Skeletal muscle tissue (tissue), 4 donors: ENCODE results near the gene ATP8B4. TPM values are rescaled to one million over a fixed set of nuclear protein-coding genes. Genes with fewer than 3 reads are reported as not detected.
"Not testable (repeated sequence)": the region's sequence is repeated elsewhere in the genome, so short reads cannot be mapped to it uniquely, and the experiment has no call there.

Source experiments
- H3K27ac ChIP-seq: one replicate; pipeline ENCODE4 v1.7.0; 2013; ENCODE audit warnings: mild to moderate bottlenecking, low read depth, low read length, inconsistent platforms
- H3K27me3 ChIP-seq, 3 donors: one replicate each; pipeline ENCODE4 v1.7.0; 2013; ENCODE audit warnings: low read length in 3 of 3; ENCODE audit not compliant: control insufficient read depth in 3 of 3, insufficient read depth in 3 of 3
- H3K36me3 ChIP-seq, 3 donors: one replicate each; pipeline ENCODE4 v1.7.0; 2013; ENCODE audit warnings: low read length in 3 of 3; ENCODE audit not compliant: control insufficient read depth in 3 of 3, insufficient read depth in 3 of 3
- H3K4me1 ChIP-seq, 3 donors: one replicate each; pipeline ENCODE4 v1.7.0; 2013; ENCODE audit warnings: low read length in 3 of 3, mild to moderate bottlenecking in 3 of 3; ENCODE audit not compliant: control insufficient read depth in 3 of 3, insufficient read depth in 3 of 3
- H3K4me3 ChIP-seq, 3 donors: one replicate each; pipeline ENCODE4 v1.7.0; 2013; ENCODE audit warnings: low read length in 3 of 3
- H3K9ac ChIP-seq, 3 donors: one replicate each; pipeline ENCODE4 v1.7.0; 2013; ENCODE audit warnings: low read length in 3 of 3, mild to moderate bottlenecking in 3 of 3, moderate library complexity in 2 of 3, low read depth in 1 of 3
- H3K9me3 ChIP-seq, 3 donors: one replicate each; pipeline ENCODE4 v1.7.0; 2013; ENCODE audit warnings: low read length in 3 of 3; ENCODE audit not compliant: control insufficient read depth in 3 of 3
- total RNA-seq: library from RNA; depleted of rRNA; stranded (reverse); fragments of >200 nt; gene quantifications from one replicate; pipeline ENCODE4 v1.2.3, GENCODE V29; 2014
- donor health status: Osteomylitis.

ATP8B4 gene, protein sequence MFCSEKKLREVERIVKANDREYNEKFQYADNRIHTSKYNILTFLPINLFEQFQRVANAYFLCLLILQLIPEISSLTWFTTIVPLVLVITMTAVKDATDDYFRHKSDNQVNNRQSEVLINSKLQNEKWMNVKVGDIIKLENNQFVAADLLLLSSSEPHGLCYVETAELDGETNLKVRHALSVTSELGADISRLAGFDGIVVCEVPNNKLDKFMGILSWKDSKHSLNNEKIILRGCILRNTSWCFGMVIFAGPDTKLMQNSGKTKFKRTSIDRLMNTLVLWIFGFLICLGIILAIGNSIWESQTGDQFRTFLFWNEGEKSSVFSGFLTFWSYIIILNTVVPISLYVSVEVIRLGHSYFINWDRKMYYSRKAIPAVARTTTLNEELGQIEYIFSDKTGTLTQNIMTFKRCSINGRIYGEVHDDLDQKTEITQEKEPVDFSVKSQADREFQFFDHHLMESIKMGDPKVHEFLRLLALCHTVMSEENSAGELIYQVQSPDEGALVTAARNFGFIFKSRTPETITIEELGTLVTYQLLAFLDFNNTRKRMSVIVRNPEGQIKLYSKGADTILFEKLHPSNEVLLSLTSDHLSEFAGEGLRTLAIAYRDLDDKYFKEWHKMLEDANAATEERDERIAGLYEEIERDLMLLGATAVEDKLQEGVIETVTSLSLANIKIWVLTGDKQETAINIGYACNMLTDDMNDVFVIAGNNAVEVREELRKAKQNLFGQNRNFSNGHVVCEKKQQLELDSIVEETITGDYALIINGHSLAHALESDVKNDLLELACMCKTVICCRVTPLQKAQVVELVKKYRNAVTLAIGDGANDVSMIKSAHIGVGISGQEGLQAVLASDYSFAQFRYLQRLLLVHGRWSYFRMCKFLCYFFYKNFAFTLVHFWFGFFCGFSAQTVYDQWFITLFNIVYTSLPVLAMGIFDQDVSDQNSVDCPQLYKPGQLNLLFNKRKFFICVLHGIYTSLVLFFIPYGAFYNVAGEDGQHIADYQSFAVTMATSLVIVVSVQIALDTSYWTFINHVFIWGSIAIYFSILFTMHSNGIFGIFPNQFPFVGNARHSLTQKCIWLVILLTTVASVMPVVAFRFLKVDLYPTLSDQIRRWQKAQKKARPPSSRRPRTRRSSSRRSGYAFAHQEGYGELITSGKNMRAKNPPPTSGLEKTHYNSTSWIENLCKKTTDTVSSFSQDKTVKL
- total RNA-seq = 15.1 TPM

DNA sequence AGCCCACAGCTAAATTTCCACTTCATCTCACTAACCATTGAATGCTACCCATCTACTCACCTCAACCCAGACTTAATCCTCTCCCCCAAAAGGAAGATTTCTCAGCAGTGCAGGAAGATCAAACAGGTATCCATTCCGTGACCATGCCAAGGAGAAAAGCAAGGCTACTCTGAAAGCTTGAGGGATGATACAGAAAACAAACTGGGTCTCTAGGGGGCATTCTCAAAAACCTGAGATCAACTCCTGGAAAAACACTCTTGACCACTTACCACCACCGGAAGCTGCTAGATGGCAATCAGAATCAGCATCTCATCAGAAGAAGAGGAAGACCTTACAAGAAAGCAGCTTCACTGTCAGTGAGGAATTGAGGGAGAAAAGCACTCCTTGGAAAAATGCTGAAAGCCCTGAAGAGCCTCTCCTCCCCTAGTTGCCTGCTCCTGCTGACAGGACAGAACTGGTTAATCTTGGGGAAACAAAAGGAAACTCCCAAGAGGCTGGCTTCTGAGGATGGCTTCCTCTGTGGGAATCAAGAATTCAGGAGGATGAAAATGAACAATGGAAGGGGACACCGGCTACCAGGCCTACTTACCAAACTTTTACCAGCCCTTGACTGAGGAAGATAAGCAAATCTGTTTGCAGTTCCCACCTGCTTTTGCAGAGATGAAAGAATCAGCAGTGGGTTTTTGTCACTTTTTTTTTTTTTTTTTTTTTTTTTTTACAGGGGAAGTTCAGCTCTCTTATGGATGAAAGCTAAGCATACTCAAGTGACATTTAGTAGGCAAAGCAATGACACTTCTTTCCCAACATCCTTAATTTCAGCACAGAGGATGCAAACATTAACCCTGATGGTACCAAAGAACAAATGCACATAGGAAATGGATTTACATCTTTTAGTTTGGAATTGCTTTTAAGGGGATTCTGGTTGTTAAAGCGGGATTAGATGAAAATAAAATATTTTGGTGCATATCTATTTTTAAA lies at the start of gene ATP8B4:
Gene ATP8B4, minus strand, starts transcription at position 171 of the 978 bp plus-strand sequence. CDS start 12,267 bp downstream, outside the sequence.
- H3K27ac ChIP-seq = no peak within 1 kb of the TSS
- H3K36me3 ChIP-seq = no peaks in the 10 kb centered on the region
- no peaks in the 10 kb centered on the region for H3K27me3 ChIP-seq
- H3K9ac ChIP-seq = no peak within 1 kb of the TSS
- no peak within 1 kb of the TSS for H3K4me3 ChIP-seq
- no peaks in the 10 kb centered on the region for H3K4me1 ChIP-seq
- H3K9me3 ChIP-seq = no peaks in the 10 kb centered on the region

DNA sequence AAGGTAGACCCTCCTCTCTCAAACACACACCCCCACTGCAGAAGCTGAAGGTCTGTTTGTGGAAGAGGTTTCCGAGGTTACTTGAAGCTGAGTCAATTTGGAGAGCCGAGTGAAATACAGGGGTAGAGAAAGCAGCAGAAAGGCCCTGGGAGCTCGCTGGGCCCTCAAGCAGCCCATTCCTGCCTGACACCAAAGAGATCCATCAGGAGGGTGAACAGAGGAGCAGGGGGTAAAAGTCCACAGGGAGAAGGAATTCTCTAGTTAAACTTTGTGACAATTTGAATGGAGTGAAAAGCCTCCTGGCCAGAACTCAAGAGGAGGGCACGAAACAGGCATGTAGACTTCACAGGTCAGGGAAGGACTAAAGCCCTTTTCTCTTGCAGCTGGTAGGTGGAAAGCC lies 49.3 kb upstream of the ATP8B4 start:
- H3K27ac ChIP-seq = no peak overlapping the region
- peaks cover 0 to 2% (median 0%) of the 10 kb centered on the region in 3 donors for H3K27me3 ChIP-seq
- no peak overlapping the region for H3K9ac ChIP-seq
- no peaks in the 10 kb centered on the region for H3K36me3 ChIP-seq
- H3K4me1 ChIP-seq = no peaks in the 10 kb centered on the region
- no peak overlapping the region for H3K4me3 ChIP-seq
- H3K9me3 ChIP-seq = no peaks in the 10 kb centered on the region

DNA sequence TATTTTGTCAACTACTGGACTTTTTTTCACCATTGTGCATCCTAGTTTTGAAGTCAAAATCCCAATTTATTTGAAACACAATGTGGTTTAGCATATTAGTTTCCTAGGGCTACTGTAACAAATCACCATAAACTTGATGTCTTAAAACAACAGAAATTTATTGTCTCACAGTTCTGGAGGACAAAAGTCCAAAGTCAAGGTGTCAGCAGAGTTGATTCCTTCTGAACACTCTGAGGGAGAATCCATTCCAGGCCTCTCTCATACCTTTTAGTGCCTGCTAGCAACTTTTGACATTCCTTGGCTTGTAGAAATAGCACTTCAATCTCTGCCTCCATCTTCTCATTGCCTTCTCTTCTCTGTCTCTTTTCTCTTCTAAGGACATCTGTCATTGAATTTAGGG lies 48.1 kb upstream of the ATP8B4 start:
- Histone ChIP-seq H3K36me3 (no peaks in the 10 kb centered on the region), H3K27ac (no peak overlapping the region), H3K4me1 (no peaks in the 10 kb centered on the region), H3K4me3 (no peak overlapping the region), H3K27me3 (peaks cover 0 to 3% (median 0%) of the 10 kb centered on the region in 3 donors), H3K9ac (no peak overlapping the region), H3K9me3 (no peaks in the 10 kb centered on the region)

DNA sequence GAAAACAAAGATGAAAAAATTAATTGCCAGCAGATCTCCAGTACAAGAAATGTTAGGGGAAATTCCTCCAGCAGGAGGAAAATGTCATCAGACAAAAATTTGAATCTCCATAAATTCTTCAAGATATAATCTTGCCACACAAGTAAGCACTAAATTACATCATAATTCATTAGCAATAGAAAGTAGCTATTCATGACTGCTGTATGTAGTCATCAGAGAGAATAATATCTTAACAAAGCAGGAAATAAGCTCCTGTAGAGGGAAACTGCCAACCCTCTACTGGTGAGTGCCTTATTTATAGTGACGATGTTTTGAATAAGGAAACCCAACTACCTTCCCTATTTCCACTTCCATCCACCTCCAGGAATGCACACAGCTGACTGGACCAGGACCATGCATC lies 47.2 kb upstream of the ATP8B4 start:
- Histone ChIP-seq H3K27ac (no peak overlapping the region), H3K36me3 (no peaks in the 10 kb centered on the region), H3K4me1 (no peaks in the 10 kb centered on the region), H3K9ac (no peak overlapping the region), H3K9me3 (no peaks in the 10 kb centered on the region), H3K27me3 (peaks cover 0 to 3% (median 0%) of the 10 kb centered on the region in 3 donors), H3K4me3 (no peak overlapping the region)

DNA sequence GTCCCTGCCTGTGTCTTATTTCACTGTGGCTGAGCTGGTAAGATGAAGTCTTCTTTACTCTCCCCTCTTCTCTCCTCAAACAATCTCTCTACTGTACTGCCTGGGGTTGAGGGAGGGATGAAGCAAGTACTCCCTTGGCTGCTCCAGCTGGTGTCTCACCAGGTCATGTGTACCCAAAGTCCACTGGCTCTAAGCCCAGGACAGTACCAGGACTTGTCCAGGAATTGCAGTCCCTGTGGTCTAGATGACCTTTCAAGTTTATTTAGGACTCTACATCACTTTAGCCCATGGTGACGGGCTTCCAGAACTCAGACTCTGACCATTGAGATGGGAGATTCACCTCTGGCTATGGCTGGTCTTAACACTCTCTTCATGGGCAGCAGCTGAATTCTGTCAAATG lies 45.4 kb upstream of the ATP8B4 start:
- Histone ChIP-seq H3K36me3 (no peaks in the 10 kb centered on the region), H3K27ac (no peak overlapping the region), H3K4me3 (no peak overlapping the region), H3K27me3 (peaks cover 0 to 3% (median 0%) of the 10 kb centered on the region in 3 donors), H3K9ac (no peak overlapping the region), H3K4me1 (no peaks in the 10 kb centered on the region), H3K9me3 (no peaks in the 10 kb centered on the region)

DNA sequence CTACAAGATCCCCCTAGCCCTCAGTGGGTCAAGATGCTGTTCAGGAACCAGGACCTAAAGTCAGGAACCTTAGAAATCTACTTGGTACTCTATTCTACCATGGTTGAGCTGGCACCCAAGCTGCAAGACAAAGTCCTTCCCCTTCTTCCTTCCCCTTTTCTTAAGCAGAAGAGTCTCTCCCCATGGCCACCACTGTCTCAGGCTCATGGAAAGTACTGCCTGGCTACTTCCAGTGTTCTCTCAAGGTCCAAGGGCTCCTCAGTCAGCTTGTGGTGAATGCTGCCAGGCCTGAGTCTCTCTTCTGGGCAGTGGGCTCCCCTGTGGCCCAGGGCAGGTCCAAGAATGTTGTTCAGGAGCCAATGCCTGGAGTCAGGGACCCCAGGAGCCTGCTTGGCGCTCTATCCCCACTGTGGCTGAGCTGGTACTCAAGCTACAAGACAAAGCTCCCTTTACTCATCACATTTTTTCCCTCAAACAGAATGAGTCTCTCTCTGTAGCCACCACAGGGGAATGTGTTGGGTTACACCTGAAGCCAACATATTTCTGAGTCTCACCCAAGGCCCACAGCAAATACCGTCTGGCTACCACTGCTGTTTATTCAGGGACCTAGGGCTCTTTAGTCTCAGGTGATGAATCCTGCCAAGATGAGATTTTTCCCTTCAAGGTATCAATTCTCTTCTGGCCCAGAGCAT lies 44.8 kb upstream of the ATP8B4 start:
- no peaks in the 10 kb centered on the region for H3K4me1 ChIP-seq
- peaks cover 0 to 3% (median 0%) of the 10 kb centered on the region in 3 donors for H3K27me3 ChIP-seq
- no peaks in the 10 kb centered on the region for H3K9me3 ChIP-seq
- no peak overlapping the region for H3K9ac ChIP-seq
- no peak overlapping the region for H3K27ac ChIP-seq
- no peaks in the 10 kb centered on the region for H3K36me3 ChIP-seq
- no peak overlapping the region for H3K4me3 ChIP-seq

DNA sequence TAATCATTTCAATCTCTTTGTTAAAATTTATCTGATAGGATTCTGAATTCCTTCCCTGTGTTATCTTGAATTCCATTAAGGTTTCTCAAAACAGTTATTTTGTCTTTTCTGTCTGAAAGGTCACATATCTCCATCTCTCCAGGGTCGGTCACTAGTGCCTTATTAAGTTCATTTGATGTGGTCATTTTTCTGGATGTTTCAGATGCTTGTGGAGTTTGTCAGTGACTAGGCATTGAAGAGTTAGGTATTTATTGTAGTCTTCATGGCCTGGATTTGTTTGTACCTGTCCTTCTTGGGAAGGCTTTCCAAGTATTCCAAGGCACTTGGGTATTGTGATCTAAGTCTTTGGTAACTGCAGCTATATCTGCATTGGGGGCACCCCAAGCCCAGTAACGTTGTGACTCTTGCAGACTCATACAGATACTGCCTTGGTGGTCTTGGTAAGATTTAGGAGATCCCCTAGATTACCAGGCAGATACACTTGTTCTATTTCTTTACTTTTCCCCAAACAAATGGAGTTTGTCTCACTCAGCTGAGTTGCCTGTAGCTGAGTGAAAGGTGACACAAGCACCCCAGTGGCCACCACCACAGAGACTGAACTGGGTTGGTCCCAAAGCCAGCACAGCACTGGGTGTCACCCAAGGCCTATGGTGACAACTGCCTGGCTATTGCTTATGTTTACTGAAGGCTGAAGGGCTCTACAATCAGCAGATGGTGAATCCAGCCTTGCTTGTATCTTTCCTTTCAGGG lies 44.1 kb upstream of the ATP8B4 start:
- H3K9ac ChIP-seq = no peak overlapping the region
- no peaks in the 10 kb centered on the region for H3K9me3 ChIP-seq
- no peaks in the 10 kb centered on the region for H3K36me3 ChIP-seq
- H3K27ac ChIP-seq = no peak overlapping the region
- peaks cover 0 to 3% (median 0%) of the 10 kb centered on the region in 3 donors for H3K27me3 ChIP-seq
- no peak overlapping the region for H3K4me3 ChIP-seq
- no peaks in the 10 kb centered on the region for H3K4me1 ChIP-seq

DNA sequence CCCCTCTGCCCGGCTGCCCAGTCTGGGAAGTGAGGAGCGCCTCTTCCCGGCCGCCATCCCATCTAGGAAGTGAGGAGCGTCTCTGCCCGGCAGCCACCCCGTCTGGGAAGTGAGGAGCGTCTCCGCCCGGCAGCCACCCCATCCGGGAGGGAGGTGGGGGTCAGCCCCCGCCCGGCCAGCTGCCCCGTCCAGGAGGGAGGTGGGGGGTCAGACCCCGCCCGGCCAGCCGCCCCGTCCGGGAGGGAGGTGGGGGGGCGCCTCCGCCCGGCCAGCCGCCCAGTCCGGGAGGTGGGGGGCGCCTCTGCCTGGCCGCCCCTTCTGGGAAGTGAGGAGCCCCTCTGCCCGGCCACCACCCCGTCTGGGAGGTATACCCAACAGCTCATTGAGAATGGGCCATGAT lies 39.2 kb upstream of the ATP8B4 start:
- H3K4me1 ChIP-seq, H3K27ac ChIP-seq, H3K27me3 ChIP-seq, H3K9me3 ChIP-seq, H3K4me3 ChIP-seq, H3K9ac ChIP-seq, H3K36me3 ChIP-seq: not testable (repeated sequence)
